Keratinocyte (primary cell): ENCODE data around the gene DTNB. TPM values are rescaled to one million over a fixed set of nuclear protein-coding genes. Genes with fewer than 3 reads are reported as not detected.

Experiments used
- DNase-seq: peaks from one replicate; pipeline ENCODE4 v3.0.0-alpha.2; 2011; ENCODE audit warnings: low read depth, missing footprints, low spot score
- FAIRE-seq: peaks from 2 replicates; lab custom pipeline; 2011; peaks lifted over from hg19 to GRCh38; lab: Jason Lieb, UNC
- H2AFZ ChIP-seq: 2 replicates; pipeline ENCODE4 v1.6.0; 2012; ENCODE audit warnings: low read length, control low read depth, inconsistent platforms; ENCODE audit not compliant: control insufficient read depth
- H3K27ac ChIP-seq: 2 replicates; pipeline ENCODE4 v1.5.1; 2011; ENCODE audit warnings: low read length; ENCODE audit not compliant: control insufficient read depth, insufficient read depth
- H3K27me3 ChIP-seq: 3 replicates; pipeline ENCODE4 v1.6.0; 2011; ENCODE audit warnings: low read length; ENCODE audit not compliant: control insufficient read depth, insufficient read depth; ENCODE audit errors: extremely low read depth
- H3K36me3 ChIP-seq, 2 experiments: 2 replicates in 1 of 2; 3 replicates in 1 of 2; pipeline ENCODE4 v1.5.1; 2011; ENCODE audit warnings: low read length in 2 of 2, mild to moderate bottlenecking in 1 of 2; ENCODE audit not compliant: control insufficient read depth in 2 of 2, insufficient read depth in 2 of 2; ENCODE audit errors: extremely low read depth in 1 of 2
- H3K4me1 ChIP-seq: 3 replicates; pipeline ENCODE4 v1.5.1; 2011; ENCODE audit warnings: low read length; ENCODE audit not compliant: control insufficient read depth, insufficient read depth; ENCODE audit errors: extremely low read depth
- H3K4me2 ChIP-seq: 3 replicates; pipeline ENCODE4 v1.6.0; 2011; ENCODE audit warnings: low read depth, low read length; ENCODE audit not compliant: control insufficient read depth, insufficient read depth; ENCODE audit errors: extremely low read depth
- H3K4me3 ChIP-seq, 3 experiments: fragments of 200-600 bp in 1 of 3; sonication (generic) in 1 of 3; 2 replicates in 2 of 3; 3 replicates in 1 of 3; pipeline ENCODE4 v1.5.1; 2011 to 2016; ENCODE audit warnings: low read length in 3 of 3, mild to moderate bottlenecking in 3 of 3, control low read depth in 2 of 3, inconsistent platforms in 1 of 3, low read depth in 1 of 3, mixed read lengths in 1 of 3, mixed run types in 1 of 3, moderate library complexity in 1 of 3; ENCODE audit not compliant: control insufficient read depth in 2 of 3, insufficient read depth in 2 of 3; ENCODE audit errors: extremely low read depth in 1 of 3
- H3K79me2 ChIP-seq: 2 replicates; pipeline ENCODE4 v1.6.0; 2012; ENCODE audit warnings: low read length; ENCODE audit not compliant: control insufficient read depth, insufficient read depth
- H3K9ac ChIP-seq: 3 replicates; pipeline ENCODE4 v1.6.0; 2011; ENCODE audit warnings: low read length; ENCODE audit not compliant: control insufficient read depth, insufficient read depth; ENCODE audit errors: extremely low read depth
- H3K9me1 ChIP-seq: 3 replicates; pipeline ENCODE4 v1.6.0; 2011; ENCODE audit warnings: low read length; ENCODE audit not compliant: control insufficient read depth, insufficient read depth; ENCODE audit errors: extremely low read depth
- H3K9me3 ChIP-seq: 2 replicates; pipeline ENCODE4 v1.5.1; 2012; ENCODE audit warnings: low read depth, low read length; ENCODE audit not compliant: control insufficient read depth
- H4K20me1 ChIP-seq: 3 replicates; pipeline ENCODE4 v1.6.0; 2011; ENCODE audit warnings: low read length; ENCODE audit not compliant: control insufficient read depth, insufficient read depth; ENCODE audit errors: extremely low read depth
- EZH2 ChIP-seq: IDR thresholded peaks from one replicate; pipeline ENCODE4 v1.6.1; 2012; ENCODE audit warnings: inconsistent platforms, mild to moderate bottlenecking, low read length, moderate library complexity
- dilution Hi-C: fragments of 300-500 bp; cut with MboI; formaldehyde crosslinking; loops from one replicate; pipeline ENCODE4 v1.7.0; 2020; ENCODE audit warnings: low sequenced_read_pairs; ENCODE audit not compliant: extremely low pct_ligation_motif_present
- polyA plus RNA-seq, 5 experiments: library from polyadenylated mRNA; depleted of rRNA in 3 of 5; stranded (reverse) in 3 of 5; stranded (forward) in 1 of 5; unstranded in 1 of 5; fragments of >200 nt; gene quantifications; 1 replicate in 1 of 5; 2 replicates in 3 of 5; 3 replicates in 1 of 5; pipeline versions ENCODE4 v1.2.1 to v1.2.3, GENCODE V29; 2011 to 2012; ENCODE audit warnings: missing spikeins in 2 of 5, low read depth in 1 of 5, low replicate concordance in 1 of 5
- TF ChIP-seq, protein P1 (sequence below), 3 experiments: IDR thresholded peaks in 1 of 3; conservative IDR thresholded peaks in 1 of 3; optimal IDR thresholded peaks in 1 of 3; 2 replicates in 2 of 3; 3 replicates in 1 of 3; pipeline versions ENCODE3 to v1.5.1; 2011; ENCODE audit warnings: low read length in 3 of 3, mild to moderate bottlenecking in 3 of 3, moderate library complexity in 2 of 3, control low read depth in 1 of 3, inconsistent platforms in 1 of 3; ENCODE audit not compliant: insufficient read depth in 2 of 3; ENCODE audit errors: extremely low read depth in 1 of 3

The DTNB gene
- polyA plus RNA-seq, 1 donor (not counting 4 experiments of a cell fraction or from before 2014, with no cell fraction given): 31.5 TPM

- H3K4me2 ChIP-seq: no peak overlapping the region
- H3K9me1 ChIP-seq: no peaks in the 10 kb centered on the region
- no peaks in the 10 kb centered on the region for H3K9me3 ChIP-seq
- H4K20me1 ChIP-seq: no peaks in the 10 kb centered on the region
- H3K9ac ChIP-seq: no peak overlapping the region
- DNase-seq: no peak
- dilution Hi-C loops: no loop called here
- H3K4me1 ChIP-seq: peaks cover 32% of the 10 kb centered on the region
- H3K27ac ChIP-seq: no peak overlapping the region
- TF ChIP-seq, protein P1, sequence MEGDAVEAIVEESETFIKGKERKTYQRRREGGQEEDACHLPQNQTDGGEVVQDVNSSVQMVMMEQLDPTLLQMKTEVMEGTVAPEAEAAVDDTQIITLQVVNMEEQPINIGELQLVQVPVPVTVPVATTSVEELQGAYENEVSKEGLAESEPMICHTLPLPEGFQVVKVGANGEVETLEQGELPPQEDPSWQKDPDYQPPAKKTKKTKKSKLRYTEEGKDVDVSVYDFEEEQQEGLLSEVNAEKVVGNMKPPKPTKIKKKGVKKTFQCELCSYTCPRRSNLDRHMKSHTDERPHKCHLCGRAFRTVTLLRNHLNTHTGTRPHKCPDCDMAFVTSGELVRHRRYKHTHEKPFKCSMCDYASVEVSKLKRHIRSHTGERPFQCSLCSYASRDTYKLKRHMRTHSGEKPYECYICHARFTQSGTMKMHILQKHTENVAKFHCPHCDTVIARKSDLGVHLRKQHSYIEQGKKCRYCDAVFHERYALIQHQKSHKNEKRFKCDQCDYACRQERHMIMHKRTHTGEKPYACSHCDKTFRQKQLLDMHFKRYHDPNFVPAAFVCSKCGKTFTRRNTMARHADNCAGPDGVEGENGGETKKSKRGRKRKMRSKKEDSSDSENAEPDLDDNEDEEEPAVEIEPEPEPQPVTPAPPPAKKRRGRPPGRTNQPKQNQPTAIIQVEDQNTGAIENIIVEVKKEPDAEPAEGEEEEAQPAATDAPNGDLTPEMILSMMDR (optimal IDR thresholded peaks at IDR 0.05 in 1 of 3, IDR thresholded peaks at IDR 0.05 in 1 of 3, conservative IDR thresholded peaks at IDR 0.05 in 1 of 3; ENCODE audit: extremely low read depth in 1 of 3, insufficient read depth in 2 of 3, low read length in 3 of 3): no peak
- TF ChIP-seq EZH2: no peak
- no peaks in the 10 kb centered on the region for H3K36me3 ChIP-seq
- no peak overlapping the region for H3K4me3 ChIP-seq
- FAIRE-seq: peak; percentile 58
- H3K79me2 ChIP-seq: peaks cover 2% of the 10 kb centered on the region
- no peaks in the 10 kb centered on the region for H3K27me3 ChIP-seq
- H2AFZ ChIP-seq: no peak overlapping the region
Observed at GRCh38 chr2:25620077-25620476, 53.3 kb downstream of the DTNB start.

GRCh38 chr2:25619185-25619584, 54.2 kb downstream of the DTNB start:
- peak overlapping the region; percentile 8 for H3K27ac ChIP-seq
- H3K27me3 ChIP-seq: no peaks in the 10 kb centered on the region
- H3K79me2 ChIP-seq: peaks cover 2% of the 10 kb centered on the region
- peaks cover 32% of the 10 kb centered on the region for H3K4me1 ChIP-seq
- no peak overlapping the region for H2AFZ ChIP-seq
- no peaks in the 10 kb centered on the region for H3K36me3 ChIP-seq
- TF ChIP-seq EZH2: no peak
- TF ChIP-seq, protein P1 (optimal IDR thresholded peaks at IDR 0.05 in 1 of 3, IDR thresholded peaks at IDR 0.05 in 1 of 3, conservative IDR thresholded peaks at IDR 0.05 in 1 of 3; ENCODE audit: extremely low read depth in 1 of 3, insufficient read depth in 2 of 3, low read length in 3 of 3): no peak
- FAIRE-seq (no peak), DNase-seq (no peak)
- dilution Hi-C loops: no loop called here
- peak overlapping the region in 2 of 3 experiments; percentile 10 to 56 for H3K4me3 ChIP-seq
- H3K9me3 ChIP-seq: no peaks in the 10 kb centered on the region
- H3K9ac ChIP-seq: peak overlapping the region; percentile 24
- no peaks in the 10 kb centered on the region for H3K9me1 ChIP-seq
- H3K4me2 ChIP-seq: peak overlapping the region; percentile 68
- no peaks in the 10 kb centered on the region for H4K20me1 ChIP-seq
